T-helper 1 cell (primary cell): ENCODE measurements around the gene HNRNPL.
"Not testable (repeated sequence)": the region's sequence is repeated elsewhere in the genome, so short reads cannot be mapped to it uniquely, and the experiment has no call there.

Experiments used
- DNase-seq, 5 donors: peaks; one replicate each; pipeline ENCODE4 v3.0.0-alpha.2; 2012 to 2020

HNRNPL gene

GRCh38 chr19:38800577-38801347, 49.0 kb downstream of the HNRNPL start:
- no peak for DNase-seq

DNA sequence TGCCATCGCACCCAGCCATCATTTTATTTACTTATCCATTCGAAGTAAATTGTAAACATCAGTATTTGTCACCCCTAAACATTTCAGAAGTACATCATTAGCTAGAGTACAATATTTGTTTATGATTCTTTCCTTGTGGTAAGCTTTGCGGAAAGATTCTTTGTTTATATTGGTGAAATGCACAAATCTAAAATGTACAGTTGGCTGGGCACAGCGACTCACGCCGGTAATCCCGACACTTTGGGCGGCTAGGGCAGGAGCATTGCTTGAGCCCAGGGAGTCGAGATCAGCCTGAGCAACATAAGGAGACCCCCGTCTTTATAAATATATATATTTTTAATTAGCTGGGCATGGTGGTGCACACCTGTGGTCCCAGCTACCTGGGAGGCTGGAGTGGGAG, 50.7 kb downstream of the HNRNPL start:
- no peak for DNase-seq

DNA sequence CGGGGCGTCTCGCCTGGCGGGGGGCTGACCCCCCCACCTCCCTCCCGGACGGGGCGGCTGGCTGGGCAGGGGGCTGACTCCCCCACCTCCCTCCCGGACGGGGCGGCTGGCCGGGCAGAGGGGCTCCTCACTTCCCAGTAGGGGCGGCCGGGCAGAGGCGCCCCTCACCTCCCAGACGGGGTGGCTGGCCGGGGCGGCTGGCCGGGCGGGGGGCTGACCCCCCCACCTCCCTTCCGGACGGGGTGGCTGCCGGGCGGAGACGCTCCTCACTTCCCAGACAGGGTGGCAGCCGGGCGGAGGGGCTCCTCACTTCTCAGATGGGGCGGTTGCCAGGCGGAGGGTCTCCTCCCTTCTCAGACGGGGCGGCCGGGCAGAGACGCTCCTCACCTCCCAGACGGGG, 52.0 kb downstream of the HNRNPL start:
- not testable (repeated sequence) for DNase-seq

- no peak for DNase-seq
Observed at GRCh38 chr19:38796154-38796553, 53.6 kb downstream of the HNRNPL start.

- DNase-seq: no peak
Observed at GRCh38 chr19:38795549-38795948, 54.2 kb downstream of the HNRNPL start.

DNA sequence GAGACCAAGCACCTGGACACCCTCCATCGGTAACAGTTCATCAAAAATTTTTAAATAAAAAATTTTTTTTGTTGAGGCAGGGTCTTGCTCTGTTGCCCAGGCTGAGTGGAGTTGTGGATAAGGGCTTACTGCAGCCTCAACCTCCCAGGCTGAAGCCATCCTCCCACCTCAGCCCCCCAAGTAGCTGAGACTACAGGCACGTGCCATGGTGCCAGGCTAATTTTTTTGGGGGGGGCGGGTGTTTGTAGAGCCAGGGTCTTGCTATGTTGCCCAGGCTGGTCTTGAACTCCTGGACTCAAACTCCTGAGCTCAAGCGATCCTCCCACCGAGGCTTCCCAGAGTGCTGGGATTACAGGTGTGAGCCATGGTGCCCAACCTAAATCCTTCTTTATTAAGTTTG, 56.1 kb downstream of the HNRNPL start:
- DNase-seq: no peak

DNA sequence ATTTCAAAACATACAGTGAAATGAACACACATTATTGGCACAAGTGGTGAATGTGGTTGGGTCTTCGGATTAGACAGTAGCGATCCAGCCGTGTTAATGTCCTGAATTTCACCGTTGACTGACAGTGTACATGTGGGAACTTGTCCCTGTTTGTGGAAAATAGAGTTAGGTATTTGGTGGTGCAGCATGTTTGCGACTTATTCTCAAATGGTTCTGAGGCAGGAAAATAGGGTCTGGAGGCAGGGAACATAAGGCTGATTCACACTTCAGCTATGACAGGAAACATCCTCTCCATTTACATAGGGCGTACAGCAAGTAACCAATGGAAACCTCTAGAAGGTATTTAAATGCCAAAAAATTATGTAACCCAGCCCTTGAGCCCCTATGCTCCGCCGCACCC, 56.6 kb downstream of the HNRNPL start:
- no peak for DNase-seq

GRCh38 chr19:38792250-38793111, 57.3 kb downstream of the HNRNPL start:
- DNase-seq: peak in 2 of 5 donors; percentile 10 to 29

DNA sequence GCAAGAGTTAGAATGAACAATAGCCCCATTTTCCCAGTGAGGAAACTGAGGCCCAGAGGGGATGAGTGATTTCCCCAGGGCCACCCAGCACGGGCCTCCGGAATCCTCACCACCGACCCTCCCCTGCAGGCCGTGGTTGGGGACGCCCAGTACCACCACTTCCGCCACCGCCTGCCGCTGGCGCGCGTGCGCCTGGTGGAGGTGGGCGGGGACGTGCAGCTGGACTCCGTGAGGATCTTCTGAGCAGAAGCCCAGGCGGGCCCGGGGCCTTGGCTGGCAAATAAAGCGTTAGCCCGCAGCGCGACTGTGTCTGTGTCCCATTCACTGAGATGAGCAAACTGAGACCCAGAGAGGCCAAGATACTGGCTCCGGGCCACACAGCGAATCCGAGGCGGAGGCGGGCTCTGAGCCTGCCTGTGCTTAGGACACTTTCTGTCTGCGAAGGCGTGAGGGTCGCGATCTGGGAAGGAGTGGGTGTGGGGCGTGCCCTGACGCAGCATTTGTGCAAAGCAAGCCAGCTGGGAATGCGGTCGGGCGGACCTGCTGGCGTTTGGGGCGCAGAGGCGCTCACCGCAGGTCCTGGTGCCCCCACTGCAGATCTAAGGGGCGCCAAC, 58.2 kb downstream of the HNRNPL start:
- DNase-seq: not testable (repeated sequence)

- not testable (repeated sequence) for DNase-seq
Observed at GRCh38 chr19:38790507-38791403, 59.0 kb downstream of the HNRNPL start.

GRCh38 chr19:38788478-38789243, 61.1 kb downstream of the HNRNPL start, which contains the start of gene LGALS7B:
TSS of gene LGALS7B (plus strand) at chr19:38789200. CDS start at chr19:38789227, 27 bp downstream.
- DNase-seq: no peak

GRCh38 chr19:38786572-38787265, 63.1 kb downstream of the HNRNPL start:
- no peak for DNase-seq
